ENCODE results near the gene CERCAM. TPM values are rescaled to one million over a fixed set of nuclear protein-coding genes. Genes with fewer than 3 reads are reported as not detected.
A peak's percentile ranks its signal among the peaks of the same experiment; 100 is the strongest.

CERCAM gene
- total RNA-seq, 4 donors from 2014 or later, result 4.5 to 19.7 (median 7.8) TPM

- in situ Hi-C loops (cut with MboI; ENCODE audit: low pct_ligation_motif_present in 1 of 4, low pct_unique_long_range_greater_than_20kb in 1 of 4, low sequenced_read_pairs in 3 of 4), result no loop called here
- Histone ChIP-seq H3K4me3 (no peak overlapping the region), H3K27me3 (no peaks in the 10 kb centered on the region), H3K9me3 (no peaks in the 10 kb centered on the region), H3K27ac (no peak overlapping the region), H3K36me3 (no peaks in the 10 kb centered on the region), H3K4me1 (no peaks in the 10 kb centered on the region)
- no peak for DNase-seq
- TF ChIP-seq CTCF (IDR thresholded peaks at IDR 0.05) (no peak), POLR2AphosphoS5 (IDR thresholded peaks at IDR 0.05) (no peak), EP300 (IDR thresholded peaks at IDR 0.05; ENCODE audit: low read depth) (no peak), POLR2A (IDR thresholded peaks at IDR 0.05) (no peak)
- 80 to 90% methylated on average over 4 to 5 of the region's 8 CpGs for WGBS, 2 donors (ENCODE audit: low coverage in 1 of 2)
- intact Hi-C loops (cut with DNase I; ENCODE audit: low total_unique reads), result no loop called here
These were observed 10.6 kb downstream of the CERCAM start for GRCh38 chr9:128431207-128431606.

- no peak overlapping the region for H3K4me3 ChIP-seq
- no peak overlapping the region for H3K27ac ChIP-seq
- DNase-seq, result no peak
- H3K27me3 ChIP-seq, result no peaks in the 10 kb centered on the region
- no peaks in the 10 kb centered on the region for H3K9me3 ChIP-seq
- H3K4me1 ChIP-seq, result no peaks in the 10 kb centered on the region
- WGBS, 2 donors (ENCODE audit: low coverage in 1 of 2), result 92% methylated on average over 15 of the region's 17 CpGs; no CpG with 5 or more reads in 1 of the 2 donors
- in situ Hi-C loops (cut with MboI; ENCODE audit: low pct_ligation_motif_present in 1 of 4, low pct_unique_long_range_greater_than_20kb in 1 of 4, low sequenced_read_pairs in 3 of 4) (no loop called here), intact Hi-C loops (cut with DNase I; ENCODE audit: low total_unique reads) (no loop called here)
- TF ChIP-seq POLR2AphosphoS5 (IDR thresholded peaks at IDR 0.05) (no peak), EP300 (IDR thresholded peaks at IDR 0.05; ENCODE audit: low read depth) (no peak), POLR2A (IDR thresholded peaks at IDR 0.05) (no peak), CTCF (IDR thresholded peaks at IDR 0.05) (no peak)
- H3K36me3 ChIP-seq, result no peaks in the 10 kb centered on the region
These were observed 13.7 kb downstream of the CERCAM start for GRCh38 chr9:128434340-128434739.

- no peak for DNase-seq
- Histone ChIP-seq H3K4me1 (no peaks in the 10 kb centered on the region), H3K27ac (no peak overlapping the region), H3K9me3 (no peaks in the 10 kb centered on the region), H3K36me3 (no peaks in the 10 kb centered on the region), H3K4me3 (no peak overlapping the region), H3K27me3 (no peaks in the 10 kb centered on the region)
- intact Hi-C loops (cut with DNase I; ENCODE audit: low total_unique reads) (no loop called here), in situ Hi-C loops (cut with MboI; ENCODE audit: low pct_ligation_motif_present in 1 of 4, low pct_unique_long_range_greater_than_20kb in 1 of 4, low sequenced_read_pairs in 3 of 4) (no loop called here)
- WGBS, 2 donors (ENCODE audit: low coverage in 1 of 2), result 87% methylated on average over 18 of the region's 18 CpGs; no CpG with 5 or more reads in 1 of the 2 donors
- TF ChIP-seq POLR2AphosphoS5 (IDR thresholded peaks at IDR 0.05) (no peak), CTCF (IDR thresholded peaks at IDR 0.05) (no peak), POLR2A (IDR thresholded peaks at IDR 0.05) (no peak), EP300 (IDR thresholded peaks at IDR 0.05; ENCODE audit: low read depth) (no peak)
These were observed 15.0 kb downstream of the CERCAM start for GRCh38 chr9:128435611-128436010.

GRCh38 chr9:128438343-128439109, 17.9 kb downstream of the CERCAM start:
- 20% methylated on average over 11 of the region's 12 CpGs; no CpG with 5 or more reads in 1 of the 2 donors for WGBS, 2 donors (ENCODE audit: low coverage in 1 of 2)
- in situ Hi-C loops (cut with MboI; ENCODE audit: low pct_ligation_motif_present in 1 of 4, low pct_unique_long_range_greater_than_20kb in 1 of 4, low sequenced_read_pairs in 3 of 4) (no loop called here), intact Hi-C loops (cut with DNase I; ENCODE audit: low total_unique reads) (no loop called here)
- Histone ChIP-seq H3K36me3 (no peaks in the 10 kb centered on the region), H3K27ac (no peak overlapping the region), H3K9me3 (no peaks in the 10 kb centered on the region), H3K27me3 (no peaks in the 10 kb centered on the region), H3K4me3 (no peak overlapping the region), H3K4me1 (no peaks in the 10 kb centered on the region)
- TF ChIP-seq POLR2A (IDR thresholded peaks at IDR 0.05) (no peak), POLR2AphosphoS5 (IDR thresholded peaks at IDR 0.05) (peak in 2 of 3 donors; percentile 63 to 70), EP300 (IDR thresholded peaks at IDR 0.05; ENCODE audit: low read depth) (no peak), CTCF (IDR thresholded peaks at IDR 0.05) (peak; percentile 91 to 97 (median 93))
- peak; percentile 88 for DNase-seq
